Activated gamma-delta T cell treated with Interleukin-2 at 50 U/mL for 16 hours (primary cell): Measurements from ENCODE around the gene CAT.
A peak's percentile ranks its signal among the peaks of the same experiment; 100 is the strongest.

Experiments used
- DNase-seq: peaks from one replicate; pipeline ENCODE4 v3.0.0-alpha.2; 2020

CAT gene

DNA sequence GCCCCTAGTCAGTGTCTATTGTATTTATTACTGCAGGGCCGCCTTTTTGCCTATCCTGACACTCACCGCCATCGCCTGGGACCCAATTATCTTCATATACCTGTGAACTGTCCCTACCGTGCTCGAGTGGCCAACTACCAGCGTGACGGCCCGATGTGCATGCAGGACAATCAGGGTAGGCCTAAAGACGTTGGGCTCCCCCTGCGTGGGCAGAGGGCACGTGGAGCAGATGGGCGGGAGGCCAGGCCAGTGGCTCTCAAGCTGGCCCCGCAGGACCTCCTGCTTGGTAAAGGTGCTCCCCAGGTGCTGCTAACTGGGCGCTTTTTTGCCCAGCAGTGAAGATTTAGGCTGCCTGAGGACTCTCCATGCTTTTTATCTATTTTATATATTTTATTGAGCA is 22.5 kb downstream of the CAT start:
- DNase-seq, result no peak

DNA sequence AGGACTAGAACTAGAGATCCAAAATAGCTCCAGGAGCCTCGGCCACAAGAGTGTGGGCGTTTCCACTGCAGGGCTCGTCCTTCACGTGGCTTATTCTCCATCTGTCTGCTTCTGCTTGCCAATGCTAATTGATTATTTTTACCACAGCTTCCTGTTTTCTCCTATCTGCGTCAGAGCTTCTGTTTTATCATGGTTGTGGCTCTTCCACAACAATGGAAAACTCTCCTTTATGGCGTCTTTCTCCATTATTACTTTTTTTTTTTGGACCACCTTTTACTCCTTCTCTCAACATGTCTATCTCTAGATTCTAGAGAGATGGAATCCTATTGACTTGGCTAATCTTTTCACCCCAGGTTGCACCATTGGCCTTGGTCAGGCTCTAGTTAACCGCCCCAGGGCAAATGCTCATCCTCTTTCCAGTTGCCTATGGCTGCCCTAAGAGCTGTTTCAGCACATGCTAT is 25.9 kb downstream of the CAT start:
- no peak for DNase-seq

DNA sequence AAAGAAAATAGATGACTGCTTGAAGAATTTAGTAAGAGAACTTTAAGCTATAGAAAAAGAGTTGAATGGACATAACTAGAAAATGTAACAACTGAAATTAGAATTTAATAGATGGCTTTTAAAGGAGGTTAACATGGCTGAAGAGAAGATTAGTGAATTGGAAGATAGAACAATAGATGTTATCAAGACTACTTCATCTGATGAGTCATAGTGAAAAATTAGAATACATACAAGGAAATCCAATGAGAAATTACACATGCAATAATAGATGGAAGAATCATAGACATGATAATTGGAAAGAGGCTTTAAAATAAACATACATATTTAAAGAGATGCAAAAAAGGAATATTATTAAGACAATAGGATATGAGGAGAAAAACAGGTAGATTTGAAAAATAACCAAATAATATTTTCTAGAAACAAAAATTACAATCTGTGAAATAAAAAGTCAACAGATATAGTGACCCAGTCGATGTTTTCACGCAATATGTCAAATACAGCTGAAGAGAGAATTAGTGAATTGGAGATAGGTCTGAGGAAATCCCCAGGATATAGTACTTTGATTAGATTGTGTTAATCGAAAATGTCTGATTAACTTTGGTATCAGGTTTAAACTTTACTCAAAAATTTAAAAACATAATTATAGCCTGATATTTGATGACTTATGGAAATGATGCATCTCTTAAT is 28.2 kb downstream of the CAT start:
- DNase-seq, result no peak

DNA sequence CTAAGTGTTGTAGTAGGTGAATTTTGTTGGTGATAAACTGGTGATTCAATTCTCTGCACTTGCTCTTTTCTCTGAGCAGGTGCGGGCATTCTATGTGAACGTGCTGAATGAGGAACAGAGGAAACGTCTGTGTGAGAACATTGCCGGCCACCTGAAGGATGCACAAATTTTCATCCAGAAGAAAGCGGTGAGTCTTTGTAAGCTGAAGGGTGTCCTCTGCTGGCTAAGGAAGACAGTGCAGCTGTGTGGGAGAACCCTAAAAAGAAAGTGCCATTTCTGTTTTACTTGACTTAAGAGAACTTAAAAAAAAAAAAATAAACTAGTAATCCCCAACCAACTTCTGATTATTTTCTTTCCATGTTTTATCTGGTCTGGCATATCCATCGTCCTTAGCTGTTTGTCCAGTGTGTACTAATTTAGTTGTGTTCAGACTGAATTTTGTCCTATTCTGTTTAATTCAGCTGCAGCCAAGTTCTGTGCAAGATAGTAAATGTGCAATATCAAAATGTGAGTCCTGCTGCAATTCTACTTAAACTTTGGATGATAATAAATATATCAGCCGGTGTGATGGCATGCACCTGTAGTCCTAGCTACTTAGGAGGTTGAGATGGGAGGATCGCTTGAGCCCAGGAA is 29.6 kb downstream of the CAT start:
- peak; percentile 24 for DNase-seq

DNA sequence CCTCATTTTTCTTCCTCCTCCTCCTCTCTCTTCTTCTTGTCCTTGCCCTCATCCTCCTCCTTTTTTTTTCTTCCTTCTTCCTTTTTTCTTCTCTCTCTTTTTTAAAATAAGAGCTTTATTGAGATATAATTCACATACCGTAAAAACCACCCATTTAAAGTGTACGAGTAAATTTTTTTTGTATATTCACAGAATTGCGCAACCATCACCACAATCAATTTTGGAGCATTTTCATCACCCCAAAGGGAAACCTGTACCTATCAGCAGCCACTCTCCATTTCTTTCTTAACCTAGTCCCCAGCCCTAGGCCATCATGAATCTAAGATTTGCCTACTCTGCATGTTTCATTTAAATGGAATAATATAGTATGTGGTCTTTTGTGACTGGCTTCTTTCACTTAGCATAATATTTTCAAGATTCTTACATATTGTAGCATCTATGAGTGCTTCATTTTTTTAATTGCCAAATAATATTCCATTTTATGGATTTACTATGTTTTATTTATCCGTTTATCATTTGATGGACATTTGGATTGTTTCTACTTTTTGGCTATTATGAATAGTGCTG is 35.0 kb downstream of the CAT start:
- DNase-seq, result no peak

DNA sequence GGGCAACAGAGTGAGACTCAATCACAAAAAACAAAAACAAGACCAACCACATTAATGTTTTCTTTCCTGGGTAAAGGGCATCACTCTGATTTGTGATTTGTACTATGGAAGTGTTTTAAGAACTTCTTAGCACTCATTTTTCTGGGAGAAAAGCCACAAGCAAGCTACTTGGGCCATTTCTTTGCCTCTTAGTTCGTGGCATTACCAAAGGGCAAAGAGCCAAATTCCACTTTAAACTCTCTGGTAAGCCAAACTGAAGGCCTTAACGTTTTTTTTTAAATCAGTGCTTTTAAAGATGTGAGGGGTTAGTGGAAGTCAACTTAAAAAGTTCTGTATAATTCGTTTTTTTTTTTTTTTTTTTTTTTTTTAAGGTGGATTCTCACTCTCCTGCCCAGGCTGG is 36.9 kb downstream of the CAT start:
- DNase-seq, result no peak

DNA sequence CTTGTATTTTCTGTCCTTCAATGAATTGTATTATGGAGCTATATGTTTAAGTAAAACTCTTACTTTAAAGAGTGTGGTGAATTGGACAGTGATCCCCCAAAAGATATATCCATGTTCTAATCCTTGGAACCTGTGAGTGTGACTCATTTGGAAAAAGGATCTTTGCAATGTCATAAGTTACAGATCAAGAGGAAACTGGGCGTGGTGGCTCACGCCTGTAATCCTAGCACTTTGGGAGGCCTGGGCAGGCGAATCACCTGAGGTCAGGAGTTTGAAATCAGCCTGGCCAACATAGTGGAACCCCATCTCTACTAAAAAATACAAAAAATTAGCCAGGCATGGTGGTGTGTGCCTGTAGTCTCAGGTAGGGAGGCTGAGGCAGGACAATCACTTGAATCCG is 38.1 kb downstream of the CAT start:
- no peak for DNase-seq

DNA sequence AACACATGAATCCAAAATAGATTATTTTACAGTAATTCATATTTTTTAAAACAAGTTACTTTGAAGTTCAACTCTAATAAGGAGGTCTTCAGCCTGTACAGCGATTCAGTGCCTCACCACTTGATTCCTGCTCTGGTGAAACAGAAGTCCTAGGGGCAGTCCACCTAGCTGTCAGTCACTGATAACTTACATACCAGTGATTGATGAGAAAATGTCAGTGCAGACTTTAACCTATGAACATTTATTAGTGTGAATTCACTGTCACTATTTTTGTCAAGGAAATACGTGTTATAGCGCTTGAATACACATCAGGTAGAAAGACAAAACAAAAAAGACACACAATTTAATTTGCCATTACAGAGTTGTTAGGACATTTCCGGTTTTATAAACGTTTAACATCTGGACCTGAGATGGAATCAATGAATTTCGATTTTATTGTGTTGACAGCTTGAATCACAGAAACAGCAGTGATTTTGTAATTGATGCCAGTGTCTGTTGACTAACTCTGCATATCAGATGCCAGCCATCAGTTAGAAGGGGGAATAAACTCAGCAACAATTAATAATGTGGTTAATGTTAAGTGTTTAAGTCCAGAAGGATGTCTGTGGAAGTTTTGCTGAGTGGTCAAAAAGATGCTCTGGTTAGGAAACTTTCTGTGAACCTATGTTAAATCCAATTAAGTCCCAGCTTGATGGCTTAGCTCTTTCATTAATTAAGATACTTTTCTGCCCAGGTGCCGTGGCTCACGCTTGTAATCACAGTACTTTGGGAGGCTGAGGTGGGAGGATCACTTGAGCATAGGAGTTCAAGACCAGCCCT is 40.3 kb downstream of the CAT start:
- no peak for DNase-seq

DNA sequence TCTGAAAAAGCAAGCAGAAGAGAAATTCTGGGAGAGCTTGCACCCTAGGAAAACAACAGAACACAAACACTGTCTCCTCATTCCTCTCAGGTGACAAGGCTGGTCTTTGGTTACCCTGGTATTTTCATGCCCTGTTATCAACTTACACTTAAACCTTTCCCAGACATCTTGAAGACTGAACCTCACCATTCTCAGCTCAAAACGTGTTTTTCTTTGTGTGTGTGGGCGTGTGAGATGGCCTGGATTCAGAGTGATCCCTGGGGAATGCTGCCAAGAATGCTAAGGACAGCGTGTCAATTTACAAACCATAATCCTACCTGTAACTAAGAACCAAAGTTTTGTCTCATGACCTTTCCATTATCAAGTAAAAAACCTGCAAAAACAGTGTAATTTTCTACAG is 41.6 kb downstream of the CAT start:
- DNase-seq, result no peak

DNA sequence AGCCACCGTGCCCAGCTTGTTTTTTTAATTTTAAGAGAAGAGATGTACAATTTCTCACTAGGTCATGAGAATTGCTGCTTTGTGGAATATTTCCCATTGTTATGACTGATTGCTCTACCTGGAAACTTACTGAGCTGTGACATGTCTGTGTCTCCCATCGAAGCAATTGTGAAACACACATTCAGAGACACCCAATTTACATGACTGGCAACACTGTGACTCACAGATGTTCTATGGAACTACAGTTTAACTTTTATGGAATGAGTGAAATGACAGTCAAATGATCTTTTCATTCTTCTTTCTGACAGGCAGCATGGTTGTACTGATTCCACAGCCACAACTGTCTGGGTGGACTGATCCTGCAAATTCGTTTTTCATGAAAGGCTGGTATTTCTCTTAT is 42.6 kb downstream of the CAT start:
- no peak for DNase-seq

DNA sequence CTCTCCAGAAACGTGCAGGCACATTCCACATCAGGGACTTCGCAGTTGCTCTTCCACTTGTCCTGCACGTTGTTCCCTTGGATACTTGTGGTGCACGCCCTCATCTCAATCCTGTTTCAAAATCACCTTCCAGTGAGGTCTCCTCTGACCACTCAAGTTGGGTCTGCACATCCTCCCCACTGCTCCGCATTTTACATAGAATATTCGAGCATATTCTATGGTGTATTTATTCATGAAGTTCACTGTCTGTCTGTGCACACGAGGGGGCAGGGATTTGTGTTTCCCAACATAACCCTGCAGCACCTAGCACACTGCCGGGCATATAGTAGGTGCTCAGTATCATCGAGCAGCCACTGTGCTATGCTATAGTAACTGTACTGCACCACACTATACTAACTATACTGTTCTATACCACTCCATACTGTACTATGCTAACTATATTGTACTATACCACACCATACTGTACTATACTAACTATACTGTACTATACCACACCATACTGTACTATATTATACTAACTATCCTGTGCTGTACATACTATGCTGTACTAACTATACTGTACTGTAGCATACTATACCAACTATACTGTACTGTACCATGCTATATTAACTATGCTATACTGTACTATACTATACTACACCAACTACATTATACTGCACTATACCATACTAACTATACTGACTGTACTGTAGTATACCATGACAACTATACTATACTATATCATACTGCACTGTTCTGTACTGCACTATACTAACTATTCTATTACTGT is 44.6 kb downstream of the CAT start:
- DNase-seq, result no peak

DNA sequence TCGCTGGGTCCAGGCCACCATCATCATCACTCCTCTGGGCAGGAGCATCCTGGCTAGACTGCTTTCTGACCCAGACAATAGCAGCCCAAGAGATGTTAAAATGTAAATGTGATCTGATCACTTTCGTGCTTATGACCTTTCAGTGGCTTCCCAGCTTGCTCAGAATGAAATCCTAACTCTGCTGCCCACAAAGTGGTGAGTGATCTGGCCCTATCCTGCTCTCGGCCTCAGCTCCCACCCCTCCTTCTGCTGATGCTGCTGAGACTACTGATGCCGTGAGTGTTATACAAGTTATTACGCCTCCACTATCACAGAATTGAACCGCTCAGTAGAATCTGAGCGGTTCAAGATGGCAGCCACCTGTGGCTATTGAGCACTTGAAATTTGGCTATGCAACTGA is 48.7 kb downstream of the CAT start:
- no peak for DNase-seq

DNA sequence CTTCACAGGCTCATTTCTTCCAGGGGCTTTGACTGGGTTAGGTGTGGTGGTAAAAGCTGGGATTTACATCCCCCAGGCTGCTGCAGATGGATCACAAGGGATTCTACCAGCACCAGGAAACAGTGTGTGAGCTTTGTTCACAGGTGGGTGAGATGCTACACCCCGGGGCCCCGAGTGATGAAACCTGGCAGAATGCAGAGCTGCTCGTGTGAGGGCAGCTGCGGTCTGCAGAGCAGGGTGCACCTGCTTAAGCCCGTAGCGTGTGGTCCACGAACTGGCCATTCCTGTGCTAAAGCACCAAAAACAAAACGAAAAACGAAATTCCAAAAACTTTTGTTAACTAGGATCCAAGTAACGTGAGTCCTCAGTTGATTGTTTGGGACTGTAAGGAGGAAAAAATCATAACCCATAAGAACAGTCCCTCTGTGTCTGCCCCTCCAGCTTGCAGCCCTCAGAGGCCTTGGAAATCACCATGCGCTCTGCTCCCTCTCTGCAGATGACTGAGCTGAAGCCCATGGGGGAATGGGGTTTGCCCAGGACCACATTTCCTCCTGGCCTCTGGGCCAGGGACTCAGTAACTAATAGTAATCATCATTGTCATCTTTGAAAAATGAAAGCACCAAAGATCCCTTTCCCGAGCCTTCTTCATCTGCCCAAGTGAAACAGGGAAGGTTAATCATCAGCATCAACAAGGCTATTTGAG is 50.3 kb downstream of the CAT start:
- no peak for DNase-seq

DNA sequence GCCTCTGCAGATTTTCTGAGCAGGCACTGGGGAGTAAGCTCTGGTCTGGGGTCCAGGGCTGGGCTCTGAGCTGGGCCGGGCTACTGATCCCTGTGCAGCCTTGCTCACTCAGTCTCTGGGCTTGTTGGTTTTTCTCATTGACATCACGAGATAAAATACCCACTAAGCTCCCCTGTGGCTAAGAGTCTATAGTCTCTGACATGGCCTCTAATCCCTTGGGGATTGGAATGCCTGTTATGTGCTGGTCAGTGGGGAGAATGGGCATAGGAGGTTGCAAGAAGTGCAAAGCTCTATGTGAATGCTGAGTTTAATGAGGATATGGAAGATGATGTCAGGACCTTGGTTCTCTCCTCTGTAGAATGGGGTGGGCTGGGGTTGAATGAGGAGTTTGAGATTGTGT is 51.6 kb downstream of the CAT start:
- DNase-seq, result no peak

DNA sequence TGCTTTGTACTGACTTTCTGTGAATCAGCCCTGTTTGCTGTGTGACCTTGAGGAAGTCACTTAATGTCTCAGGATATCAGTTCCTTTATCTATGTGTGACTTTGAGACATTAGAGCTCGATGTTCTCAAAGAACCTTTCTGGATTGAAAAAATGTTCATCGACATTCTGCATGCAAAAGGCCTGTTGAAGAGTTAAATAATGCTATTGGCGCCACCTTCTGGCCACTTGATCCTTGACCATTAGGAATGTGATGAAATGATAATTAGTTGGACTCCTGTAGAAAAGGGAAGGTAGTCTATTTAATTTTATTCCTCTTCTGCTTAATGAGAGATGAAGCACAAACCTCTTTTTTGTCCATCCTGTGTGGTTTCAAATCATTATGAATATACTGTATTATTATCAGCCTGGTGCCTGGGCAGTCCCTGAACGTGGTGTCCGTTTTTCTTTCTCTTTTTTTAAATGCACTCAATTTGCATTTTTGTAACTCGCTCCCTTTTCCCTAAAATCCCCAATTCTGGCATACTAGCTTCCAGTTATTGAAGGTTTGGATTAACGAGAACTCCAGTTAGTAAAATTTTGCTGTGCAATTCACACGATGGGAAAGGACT is 54.2 kb downstream of the CAT start:
- peak; percentile 13 for DNase-seq

DNA sequence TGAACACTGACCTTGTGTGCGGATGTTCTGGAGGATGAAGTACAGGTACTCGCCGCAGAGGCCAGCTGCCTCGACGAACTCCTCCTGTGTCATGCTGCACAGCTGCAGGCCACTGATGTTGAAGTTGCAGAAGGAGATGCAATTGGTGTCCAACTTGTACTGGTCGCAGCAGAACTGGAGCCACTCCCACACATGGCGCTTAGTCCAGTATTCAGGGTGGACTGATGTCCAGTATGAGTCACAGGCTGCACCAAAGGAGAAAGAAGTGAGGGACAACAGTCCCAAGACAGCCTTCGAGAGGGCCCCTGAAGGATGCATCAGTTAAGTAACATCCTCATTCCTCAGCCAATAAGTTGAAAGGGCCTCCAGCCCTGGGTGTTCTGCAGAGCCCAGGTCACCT is 54.7 kb downstream of the CAT start:
- no peak for DNase-seq

DNA sequence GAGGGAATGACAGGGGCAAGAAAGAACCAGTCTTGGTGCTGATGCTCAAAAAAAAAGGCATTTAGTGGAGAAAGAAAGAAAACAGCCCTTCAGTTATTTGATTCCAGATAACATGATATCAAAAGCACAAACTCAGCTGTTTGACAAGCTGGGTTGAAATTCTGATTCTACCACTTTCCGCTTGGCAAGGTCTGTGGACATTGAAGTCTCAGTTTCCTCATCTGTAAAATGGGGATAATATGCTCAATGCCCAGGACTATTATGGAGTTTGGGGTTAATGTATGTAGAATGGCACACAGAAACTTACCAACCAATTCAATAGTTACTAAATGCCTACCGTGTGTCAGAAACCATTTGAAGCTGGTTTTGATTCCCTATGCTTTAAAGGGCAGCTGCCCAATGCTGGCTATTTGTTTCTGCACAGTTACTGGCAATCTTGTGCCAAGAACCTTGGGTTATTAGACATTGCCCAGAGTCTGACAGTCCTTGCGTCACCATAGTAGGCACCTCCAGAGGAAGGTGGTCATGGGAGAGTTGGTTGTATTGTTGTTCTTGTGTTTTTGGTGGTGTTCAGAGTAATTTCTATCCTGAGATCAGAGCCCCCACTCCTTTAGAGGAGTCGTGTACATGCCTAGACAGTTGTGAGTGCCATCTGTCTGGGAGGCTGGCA is 55.3 kb downstream of the CAT start:
- no peak for DNase-seq

DNA sequence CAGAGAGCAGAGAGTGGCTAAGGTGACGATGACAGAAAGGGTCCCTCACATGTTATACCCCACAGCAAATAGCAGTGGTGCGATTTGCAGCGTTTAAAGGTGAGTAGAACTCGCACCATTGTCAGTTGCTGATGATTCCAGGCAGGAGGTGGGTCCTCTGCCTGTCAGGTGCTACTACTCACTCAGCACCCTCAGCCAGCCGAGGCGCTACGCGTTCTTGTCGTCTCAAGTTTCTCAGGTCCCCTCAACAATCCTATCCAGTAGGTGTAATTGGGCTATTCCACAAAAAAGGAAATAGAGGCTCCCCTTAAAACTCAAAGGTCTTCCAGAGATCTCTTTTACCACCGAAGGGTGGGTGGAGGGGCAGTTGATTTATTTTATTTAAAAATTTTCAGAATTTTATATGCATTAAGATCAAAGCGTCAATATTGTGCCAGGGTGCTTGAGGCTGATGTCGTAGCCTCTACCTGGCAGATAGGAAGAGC is 56.5 kb downstream of the CAT start:
- DNase-seq, result no peak

DNA sequence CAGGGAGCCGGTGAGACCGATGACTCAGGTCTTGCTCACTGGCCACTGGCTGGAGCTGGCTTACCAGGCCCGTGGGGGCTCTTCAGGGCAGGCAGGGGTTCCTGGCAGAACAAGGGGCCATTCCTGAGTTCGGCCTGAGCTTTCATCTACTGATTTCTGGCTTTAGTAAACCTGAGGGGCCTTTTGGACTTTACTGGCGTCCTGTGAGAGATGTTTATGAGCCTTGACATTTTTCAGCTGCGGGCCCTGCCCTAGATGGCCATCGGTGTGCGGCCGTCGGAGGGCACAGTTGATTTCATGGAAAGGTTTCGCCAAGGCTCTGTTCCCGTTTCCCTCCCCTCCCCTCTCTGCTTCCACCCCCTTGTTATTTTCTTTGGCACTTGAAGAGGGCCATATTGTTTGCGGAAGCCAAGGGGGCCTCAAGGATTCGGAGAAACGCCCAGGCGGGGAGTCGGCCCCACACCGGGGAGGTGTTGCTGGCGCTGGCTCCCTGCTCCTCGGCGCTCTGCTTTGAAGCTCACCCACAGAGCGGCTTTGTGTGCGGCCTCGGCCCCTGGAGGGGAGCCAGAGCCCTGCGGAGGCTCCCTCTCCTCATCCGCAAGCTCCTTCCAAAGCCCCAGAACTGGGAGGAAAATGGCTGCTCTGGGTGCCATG is 57.1 kb downstream of the CAT start:
- no peak for DNase-seq

DNA sequence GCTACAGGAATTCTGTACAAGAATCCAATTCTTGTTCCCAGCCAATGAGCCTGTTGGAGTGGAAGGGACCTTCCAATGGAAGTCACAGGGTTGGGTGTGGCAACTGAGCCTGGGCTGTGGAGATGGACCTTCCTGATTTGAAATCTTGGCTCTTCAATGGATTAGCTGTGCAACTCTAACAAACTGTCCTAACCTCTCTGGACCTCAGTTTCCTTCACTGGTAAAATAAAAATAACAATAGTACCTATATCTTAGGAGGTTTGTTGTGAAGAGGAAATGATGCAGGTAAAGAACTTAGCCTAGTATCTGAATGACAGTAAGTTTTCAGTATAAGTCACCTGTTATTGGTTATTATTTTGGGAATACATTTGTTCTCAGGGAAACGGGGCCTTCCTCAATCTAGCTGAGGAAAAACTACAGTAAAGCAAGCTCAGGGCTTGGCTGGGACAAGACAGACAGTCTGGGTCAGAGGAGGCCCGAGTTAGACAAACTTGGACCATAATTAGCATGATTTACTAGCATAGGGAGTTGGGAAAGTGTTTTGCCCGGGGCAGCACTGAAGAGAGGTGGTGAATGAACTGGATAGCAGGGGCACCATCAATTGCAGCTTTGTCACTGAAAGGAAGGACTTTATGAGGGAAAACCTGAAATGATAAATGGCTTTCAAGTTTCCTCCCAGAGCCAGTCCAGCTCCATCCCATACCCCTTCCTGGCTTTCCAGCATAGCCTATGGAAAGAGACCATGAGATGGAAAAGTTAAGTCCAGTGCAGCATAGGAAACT is 61.2 kb downstream of the CAT start:
- no peak for DNase-seq
